Panc1 (cell line): ENCODE measurements around the gene USH2A. TPM values are rescaled to one million over a fixed set of nuclear protein-coding genes. Genes with fewer than 3 reads are reported as not detected.

ENCODE experiments used
- ATAC-seq: fragments of 200-7000 bp; cut with Tn5 transposase; 2 replicates; pipeline ENCODE4 v1.9.1; 2020; ENCODE audit warnings: mild to moderate bottlenecking, moderate library complexity
- BruUV-seq: library from RNA; stranded (reverse); fragments of 400-500 nt; replicated peaks from 2 replicates; lab custom pipeline; 2021; lab: Mats Ljungman, UMichigan
- CTCF ChIA-PET: fragments of 300-600 bp; sonication (Branson Sonifier 250); formaldehyde crosslinking; loops from one replicate; lab custom pipeline; 2022; ENCODE audit warnings: antibody characterized with exemption; lab: Charles Lee
- POLR2A ChIA-PET: fragments of 300-600 bp; sonication (Branson Sonifier 250); formaldehyde crosslinking; loops from one replicate; lab custom pipeline; 2022; ENCODE audit warnings: antibody characterized with exemption; lab: Charles Lee
- DNase-seq: peaks from one replicate; pipeline ENCODE4 v3.0.0-alpha.2; 2010; ENCODE audit warnings: low read depth, low spot score
- H3K27ac ChIP-seq: 2 replicates; pipeline ENCODE4 v1.5.1; 2011; ENCODE audit warnings: mild to moderate bottlenecking, low read length, inconsistent platforms
- H3K27me3 ChIP-seq: fragments of 200-500 bp; sonication (Bioruptor generic); 2 replicates; pipeline ENCODE4 v1.6.0; 2014; ENCODE audit warnings: low read length, inconsistent platforms; ENCODE audit not compliant: control insufficient read depth, insufficient read depth
- H3K36me3 ChIP-seq: fragments of 200-500 bp; sonication (Bioruptor generic); 2 replicates; pipeline ENCODE4 v1.5.1; 2014; ENCODE audit warnings: inconsistent platforms, mild to moderate bottlenecking, low read length, moderate library complexity; ENCODE audit not compliant: control insufficient read depth, insufficient read depth
- H3K4me1 ChIP-seq: 2 replicates; pipeline ENCODE4 v1.5.1; 2011; ENCODE audit warnings: inconsistent platforms, mild to moderate bottlenecking, low read length, moderate library complexity; ENCODE audit not compliant: control insufficient read depth, insufficient read depth
- H3K4me3 ChIP-seq, 2 experiments: 2 replicates each; pipeline ENCODE4 v1.5.1; 2011 to 2012; ENCODE audit warnings: low read depth in 2 of 2, low read length in 2 of 2, mild to moderate bottlenecking in 2 of 2, inconsistent platforms in 1 of 2, moderate library complexity in 1 of 2
- H3K9me3 ChIP-seq: fragments of 200-500 bp; sonication (Bioruptor generic); 2 replicates; pipeline ENCODE4 v1.5.1; 2014; ENCODE audit warnings: low read depth, mild to moderate bottlenecking, inconsistent platforms, low read length, moderate library complexity; ENCODE audit not compliant: control insufficient read depth, insufficient read depth
- POLR2AphosphoS5 ChIP-seq: IDR thresholded peaks from 2 replicates; pipeline ENCODE4 v1.6.1; 2012; ENCODE audit warnings: mild to moderate bottlenecking, low read depth, low read length, moderate library complexity
- SIN3A ChIP-seq: IDR thresholded peaks from 2 replicates; pipeline ENCODE4 v1.6.1; 2012; ENCODE audit warnings: low read depth, mild to moderate bottlenecking, low read length, moderate library complexity, borderline replicate concordance; ENCODE audit not compliant: insufficient read depth
- TCF7L2 ChIP-seq: IDR thresholded peaks from 2 replicates; pipeline ENCODE4 v1.6.1; 2011; ENCODE audit warnings: mild to moderate bottlenecking, low read depth, low read length, inconsistent platforms
- in situ Hi-C: cut with HindIII; loops from 2 replicates; pipeline ENCODE4 v1.10.0; 2016; ENCODE audit warnings: low sequenced_read_pairs, low pct_unique_long_range_greater_than_20kb
- intact Hi-C: fragments of 100-400 bp; cut with micrococcal nuclease; formaldehyde crosslinking; loops from one replicate; pipeline ENCODE4 v1.10.0; 2022; ENCODE audit not compliant: unreplicated experiment
- total RNA-seq: library from RNA; stranded (reverse); gene quantifications from one replicate; pipeline ENCODE4 v1.2.1, GENCODE V29; 2021; ENCODE audit not compliant: unreplicated experiment
- TF ChIP-seq, protein P1 (sequence below), 2 experiments: IDR thresholded peaks; 2 replicates each; pipeline ENCODE4 v1.6.1; 2011 to 2012; ENCODE audit warnings: low read depth in 2 of 2, control low read depth in 1 of 2, low read length in 1 of 2, mild to moderate bottlenecking in 1 of 2, moderate library complexity in 1 of 2; ENCODE audit not compliant: insufficient read depth in 1 of 2
- TF ChIP-seq, protein P2 (sequence below): fragments of 450-650 bp; IDR thresholded peaks from 2 replicates; pipeline ENCODE4 v1.5.1; 2017; ENCODE audit warnings: mild to moderate bottlenecking

The USH2A gene
- total RNA-seq, 1 experiment from 2014 or later: not detected

DNA sequence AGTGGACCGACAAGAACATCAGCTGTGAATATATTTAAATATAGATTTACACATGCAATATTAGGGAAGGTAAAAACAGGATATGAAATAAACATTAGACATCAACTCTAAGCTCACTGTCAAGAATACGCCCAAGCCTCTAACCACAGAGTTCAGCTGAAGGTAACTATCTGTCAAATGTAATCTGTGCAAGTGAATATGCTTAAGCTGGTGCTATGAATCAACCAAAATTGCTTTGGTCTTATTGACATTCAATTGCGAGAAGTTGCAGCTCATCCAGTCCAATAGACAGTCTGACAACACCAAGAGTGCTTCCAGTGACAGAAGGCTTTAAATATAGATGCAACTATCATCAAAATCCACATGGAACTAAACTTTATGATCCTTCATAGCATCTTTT, 32.3 kb downstream of the USH2A start:
- no peaks in the 10 kb centered on the region for H3K4me1 ChIP-seq
- BruUV-seq: no TSS peak
- ATAC-seq (no peak), DNase-seq (no peak)
- no peak overlapping the region for H3K27ac ChIP-seq
- H3K36me3 ChIP-seq: no peaks in the 10 kb centered on the region
- in situ Hi-C loops: no loop called here
- intact Hi-C loops: no loop called here
- H3K4me3 ChIP-seq: no peak overlapping the region
- no peaks in the 10 kb centered on the region for H3K9me3 ChIP-seq
- POLR2A ChIA-PET: no interaction called here
- no peaks in the 10 kb centered on the region for H3K27me3 ChIP-seq
- no peak for TF ChIP-seq POLR2AphosphoS5
- TF ChIP-seq SIN3A: no peak
- TF ChIP-seq TCF7L2: no peak
- TF ChIP-seq, protein P1, sequence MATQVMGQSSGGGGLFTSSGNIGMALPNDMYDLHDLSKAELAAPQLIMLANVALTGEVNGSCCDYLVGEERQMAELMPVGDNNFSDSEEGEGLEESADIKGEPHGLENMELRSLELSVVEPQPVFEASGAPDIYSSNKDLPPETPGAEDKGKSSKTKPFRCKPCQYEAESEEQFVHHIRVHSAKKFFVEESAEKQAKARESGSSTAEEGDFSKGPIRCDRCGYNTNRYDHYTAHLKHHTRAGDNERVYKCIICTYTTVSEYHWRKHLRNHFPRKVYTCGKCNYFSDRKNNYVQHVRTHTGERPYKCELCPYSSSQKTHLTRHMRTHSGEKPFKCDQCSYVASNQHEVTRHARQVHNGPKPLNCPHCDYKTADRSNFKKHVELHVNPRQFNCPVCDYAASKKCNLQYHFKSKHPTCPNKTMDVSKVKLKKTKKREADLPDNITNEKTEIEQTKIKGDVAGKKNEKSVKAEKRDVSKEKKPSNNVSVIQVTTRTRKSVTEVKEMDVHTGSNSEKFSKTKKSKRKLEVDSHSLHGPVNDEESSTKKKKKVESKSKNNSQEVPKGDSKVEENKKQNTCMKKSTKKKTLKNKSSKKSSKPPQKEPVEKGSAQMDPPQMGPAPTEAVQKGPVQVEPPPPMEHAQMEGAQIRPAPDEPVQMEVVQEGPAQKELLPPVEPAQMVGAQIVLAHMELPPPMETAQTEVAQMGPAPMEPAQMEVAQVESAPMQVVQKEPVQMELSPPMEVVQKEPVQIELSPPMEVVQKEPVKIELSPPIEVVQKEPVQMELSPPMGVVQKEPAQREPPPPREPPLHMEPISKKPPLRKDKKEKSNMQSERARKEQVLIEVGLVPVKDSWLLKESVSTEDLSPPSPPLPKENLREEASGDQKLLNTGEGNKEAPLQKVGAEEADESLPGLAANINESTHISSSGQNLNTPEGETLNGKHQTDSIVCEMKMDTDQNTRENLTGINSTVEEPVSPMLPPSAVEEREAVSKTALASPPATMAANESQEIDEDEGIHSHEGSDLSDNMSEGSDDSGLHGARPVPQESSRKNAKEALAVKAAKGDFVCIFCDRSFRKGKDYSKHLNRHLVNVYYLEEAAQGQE (IDR thresholded peaks at IDR 0.05; ENCODE audit: insufficient read depth in 1 of 2, low read depth in 2 of 2, low read length in 1 of 2): no peak
- CTCF ChIA-PET: no interaction called here

DNA sequence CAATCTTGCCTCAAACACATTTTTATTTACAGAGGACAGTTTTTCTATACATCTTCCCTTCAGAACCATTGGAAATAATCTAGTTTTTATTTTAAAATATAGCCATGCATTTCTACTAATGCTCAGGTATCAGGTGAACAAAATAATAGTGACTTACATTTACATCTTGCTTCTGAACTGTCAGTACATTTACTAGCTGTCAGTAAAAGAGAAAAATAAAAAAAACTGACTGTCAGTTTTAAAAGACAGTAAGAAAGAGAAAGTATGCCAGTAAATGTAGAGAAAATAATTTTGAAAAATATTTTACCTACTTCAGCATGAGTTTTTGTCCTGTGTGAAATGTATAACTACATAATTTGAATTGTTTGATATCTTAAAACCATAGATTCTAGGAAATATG, 33.5 kb downstream of the USH2A start:
- no TSS peak for BruUV-seq
- in situ Hi-C loops: no loop called here
- POLR2A ChIA-PET: no interaction called here

More for the DNA sequence above, 33.5 kb downstream of the USH2A start:
- Histone ChIP-seq H3K4me1 (no peaks in the 10 kb centered on the region), H3K9me3 (no peaks in the 10 kb centered on the region), H3K36me3 (no peaks in the 10 kb centered on the region), H3K27ac (no peak overlapping the region), H3K27me3 (no peaks in the 10 kb centered on the region), H3K4me3 (no peak overlapping the region)
- ATAC-seq (no peak), DNase-seq (no peak)
- CTCF ChIA-PET: no interaction called here
- intact Hi-C loops: no loop called here
- TF ChIP-seq SIN3A (no peak), TCF7L2 (no peak), POLR2AphosphoS5 (no peak)
- TF ChIP-seq, protein P1 (IDR thresholded peaks at IDR 0.05; ENCODE audit: insufficient read depth in 1 of 2, low read depth in 2 of 2, low read length in 1 of 2): no peak
- TF ChIP-seq, protein P2, sequence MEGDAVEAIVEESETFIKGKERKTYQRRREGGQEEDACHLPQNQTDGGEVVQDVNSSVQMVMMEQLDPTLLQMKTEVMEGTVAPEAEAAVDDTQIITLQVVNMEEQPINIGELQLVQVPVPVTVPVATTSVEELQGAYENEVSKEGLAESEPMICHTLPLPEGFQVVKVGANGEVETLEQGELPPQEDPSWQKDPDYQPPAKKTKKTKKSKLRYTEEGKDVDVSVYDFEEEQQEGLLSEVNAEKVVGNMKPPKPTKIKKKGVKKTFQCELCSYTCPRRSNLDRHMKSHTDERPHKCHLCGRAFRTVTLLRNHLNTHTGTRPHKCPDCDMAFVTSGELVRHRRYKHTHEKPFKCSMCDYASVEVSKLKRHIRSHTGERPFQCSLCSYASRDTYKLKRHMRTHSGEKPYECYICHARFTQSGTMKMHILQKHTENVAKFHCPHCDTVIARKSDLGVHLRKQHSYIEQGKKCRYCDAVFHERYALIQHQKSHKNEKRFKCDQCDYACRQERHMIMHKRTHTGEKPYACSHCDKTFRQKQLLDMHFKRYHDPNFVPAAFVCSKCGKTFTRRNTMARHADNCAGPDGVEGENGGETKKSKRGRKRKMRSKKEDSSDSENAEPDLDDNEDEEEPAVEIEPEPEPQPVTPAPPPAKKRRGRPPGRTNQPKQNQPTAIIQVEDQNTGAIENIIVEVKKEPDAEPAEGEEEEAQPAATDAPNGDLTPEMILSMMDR: no peak
